ENCODE measurements around the gene TPM2. TPM values are rescaled to one million over a fixed set of nuclear protein-coding genes. Genes with fewer than 3 reads are reported as not detected.

Gene TPM2
- total RNA-seq, 6 experiments from 2014 or later: 1,810 to 3,557 (median 2,546) TPM

DNA sequence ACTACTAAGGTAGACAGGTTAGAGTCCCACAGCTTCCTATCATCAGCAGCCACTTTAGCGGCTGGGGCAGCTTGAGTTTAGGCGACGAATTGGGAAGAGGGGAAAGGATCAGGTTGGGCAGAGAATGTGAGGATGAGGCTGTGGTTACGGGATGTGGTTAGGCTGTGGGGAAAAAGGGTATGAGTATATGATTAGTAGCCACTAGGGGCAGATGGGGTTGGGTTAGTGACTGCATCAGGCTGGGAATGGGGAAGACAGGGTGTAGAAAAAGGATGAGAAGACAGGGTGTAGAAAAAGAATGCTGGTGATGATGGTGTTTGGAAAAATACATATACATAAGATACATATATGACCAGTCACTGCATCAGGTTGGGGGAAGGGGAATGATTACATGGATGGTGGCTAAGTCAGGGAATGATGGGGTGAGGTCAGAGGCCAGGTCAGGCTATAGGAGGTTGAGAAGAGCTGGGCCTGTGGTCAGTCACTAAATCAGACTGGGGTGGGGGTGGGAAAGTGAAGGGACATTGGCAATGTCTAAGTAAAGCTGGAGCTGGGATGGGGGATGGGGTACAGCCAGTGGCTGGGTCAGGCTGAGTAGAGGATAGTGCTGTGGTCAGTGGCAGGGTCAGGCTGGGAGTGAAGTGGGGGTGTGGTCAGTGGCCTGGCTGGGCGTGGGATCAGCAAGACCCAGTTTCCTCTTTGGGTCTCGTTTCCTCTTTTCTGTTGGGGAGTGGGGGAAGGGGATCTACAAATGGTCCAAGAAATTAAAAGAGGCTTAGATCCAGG lies 40.2 kb upstream of the TPM2 start:
- Mint-ChIP-seq H3K36me3 (ENCODE audit: low read depth) (peaks cover 38% of the 10 kb centered on the region), H3K27me3 (ENCODE audit: insufficient read depth) (peaks cover 8% of the 10 kb centered on the region), H3K4me3 (no peak overlapping the region), H3K4me1 (ENCODE audit: low read depth) (peaks cover 22% of the 10 kb centered on the region), H3K9me3 (no peaks in the 10 kb centered on the region), H3K27ac (no peak overlapping the region)
- DNase-seq: peak; percentile 91
- TF ChIP-seq, protein P1, sequence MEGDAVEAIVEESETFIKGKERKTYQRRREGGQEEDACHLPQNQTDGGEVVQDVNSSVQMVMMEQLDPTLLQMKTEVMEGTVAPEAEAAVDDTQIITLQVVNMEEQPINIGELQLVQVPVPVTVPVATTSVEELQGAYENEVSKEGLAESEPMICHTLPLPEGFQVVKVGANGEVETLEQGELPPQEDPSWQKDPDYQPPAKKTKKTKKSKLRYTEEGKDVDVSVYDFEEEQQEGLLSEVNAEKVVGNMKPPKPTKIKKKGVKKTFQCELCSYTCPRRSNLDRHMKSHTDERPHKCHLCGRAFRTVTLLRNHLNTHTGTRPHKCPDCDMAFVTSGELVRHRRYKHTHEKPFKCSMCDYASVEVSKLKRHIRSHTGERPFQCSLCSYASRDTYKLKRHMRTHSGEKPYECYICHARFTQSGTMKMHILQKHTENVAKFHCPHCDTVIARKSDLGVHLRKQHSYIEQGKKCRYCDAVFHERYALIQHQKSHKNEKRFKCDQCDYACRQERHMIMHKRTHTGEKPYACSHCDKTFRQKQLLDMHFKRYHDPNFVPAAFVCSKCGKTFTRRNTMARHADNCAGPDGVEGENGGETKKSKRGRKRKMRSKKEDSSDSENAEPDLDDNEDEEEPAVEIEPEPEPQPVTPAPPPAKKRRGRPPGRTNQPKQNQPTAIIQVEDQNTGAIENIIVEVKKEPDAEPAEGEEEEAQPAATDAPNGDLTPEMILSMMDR (IDR thresholded peaks at IDR 0.05): peak; percentile 83

DNA sequence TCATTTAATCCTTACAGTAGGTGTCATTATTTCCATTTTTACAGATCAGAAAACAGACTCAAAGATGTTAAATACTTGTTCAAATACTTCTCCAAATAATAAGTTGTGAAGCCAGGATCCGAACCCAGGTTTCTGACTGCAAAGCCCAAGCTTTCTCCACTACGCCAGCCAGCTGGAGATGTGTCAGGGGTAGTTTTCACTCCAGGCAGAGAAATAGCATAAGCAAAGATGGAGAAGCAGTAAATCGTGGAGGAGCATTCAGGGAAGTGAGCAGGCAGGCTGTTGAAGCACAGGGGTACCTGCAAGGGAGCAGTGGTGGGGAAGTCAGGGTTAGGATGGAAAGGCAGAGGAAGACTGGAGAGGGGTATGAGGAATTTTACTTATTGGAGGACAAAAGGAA lies 39.4 kb upstream of the TPM2 start:
- Mint-ChIP-seq H3K4me1 (ENCODE audit: low read depth) (peaks cover 21% of the 10 kb centered on the region), H3K36me3 (ENCODE audit: low read depth) (peaks cover 41% of the 10 kb centered on the region), H3K9me3 (no peaks in the 10 kb centered on the region), H3K27me3 (ENCODE audit: insufficient read depth) (peaks cover 8% of the 10 kb centered on the region), H3K27ac (no peak overlapping the region), H3K4me3 (no peak overlapping the region)
- no peak for DNase-seq
- TF ChIP-seq, protein P1 (IDR thresholded peaks at IDR 0.05): no peak

DNA sequence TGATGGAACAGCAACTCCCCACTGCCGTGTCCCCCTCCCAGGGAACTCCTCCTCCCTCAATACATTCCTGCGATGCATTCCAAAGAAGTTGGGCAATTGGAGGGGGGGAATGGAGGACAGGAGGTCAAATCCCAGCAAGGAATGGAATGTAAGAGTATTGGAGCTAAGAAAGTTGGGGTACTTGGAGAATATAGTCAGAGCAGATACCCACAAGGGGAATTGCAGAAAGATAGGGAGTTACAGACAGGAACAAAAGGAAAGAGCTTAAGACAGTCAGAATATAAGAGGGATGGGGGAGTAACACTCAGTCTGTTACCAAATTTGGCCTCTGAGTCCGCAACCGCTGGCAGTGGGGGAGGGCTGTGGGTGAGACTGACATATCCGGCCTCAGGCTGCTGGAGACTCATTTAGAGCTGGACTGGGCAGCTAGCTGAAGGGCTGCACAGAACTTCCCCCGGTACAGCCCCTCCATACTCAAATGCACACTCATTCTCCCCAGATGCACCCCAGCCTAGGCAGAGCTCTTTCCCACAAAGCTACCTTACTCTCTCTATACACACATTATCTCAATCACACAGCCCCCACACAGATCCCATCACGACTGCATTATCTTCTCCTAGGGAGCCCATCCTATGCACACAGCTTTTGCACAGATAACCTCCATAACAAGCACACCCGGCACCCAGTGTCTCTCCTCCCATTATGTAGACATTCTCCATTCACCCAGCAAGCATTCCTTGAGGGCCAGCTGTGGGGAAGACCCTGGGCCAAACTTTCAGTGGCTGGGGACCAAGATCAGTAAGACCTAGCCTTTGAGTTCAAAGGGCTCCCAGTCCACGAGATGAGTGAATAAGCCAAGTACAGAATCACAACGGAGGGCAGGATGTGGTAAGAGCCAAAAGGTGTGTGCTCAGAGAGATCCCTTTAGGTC lies 38.6 kb upstream of the TPM2 start:
- peak; percentile 90 for DNase-seq
- no peaks in the 10 kb centered on the region for H3K9me3 Mint-ChIP-seq
- TF ChIP-seq, protein P1 (IDR thresholded peaks at IDR 0.05): no peak

DNA sequence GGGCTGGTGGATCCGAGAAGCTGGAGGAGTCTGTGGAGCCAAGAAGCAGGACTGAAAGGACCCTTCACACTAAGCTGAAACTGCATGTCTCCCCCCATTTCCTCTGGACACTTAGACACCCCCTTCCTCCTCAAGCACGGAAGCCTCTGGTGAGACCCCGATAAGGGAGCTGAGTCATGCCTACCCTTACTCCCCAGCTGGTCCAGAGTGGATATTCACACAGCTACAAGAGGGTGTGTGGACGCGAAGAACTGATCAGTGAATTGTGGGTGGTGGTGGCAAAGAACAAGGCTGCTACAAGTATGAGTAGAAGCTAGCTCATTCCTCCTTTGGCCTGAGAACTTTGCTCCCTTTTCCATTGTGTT lies 37.9 kb upstream of the TPM2 start:
- peaks cover 43% of the 10 kb centered on the region for H3K36me3 Mint-ChIP-seq (ENCODE audit: low read depth)
- no peaks in the 10 kb centered on the region for H3K9me3 Mint-ChIP-seq
- H3K27me3 Mint-ChIP-seq (ENCODE audit: insufficient read depth): peaks cover 8% of the 10 kb centered on the region
- no peak overlapping the region for H3K27ac Mint-ChIP-seq
- H3K4me1 Mint-ChIP-seq (ENCODE audit: low read depth): peaks cover 16% of the 10 kb centered on the region
- no peak for DNase-seq
- TF ChIP-seq, protein P1 (IDR thresholded peaks at IDR 0.05): no peak
- no peak overlapping the region for H3K4me3 Mint-ChIP-seq

More for the DNA sequence above, 38.6 kb upstream of the TPM2 start:
- Mint-ChIP-seq H3K36me3 (ENCODE audit: low read depth) (peaks cover 40% of the 10 kb centered on the region), H3K4me1 (ENCODE audit: low read depth) (peaks cover 18% of the 10 kb centered on the region), H3K27me3 (ENCODE audit: insufficient read depth) (peaks cover 8% of the 10 kb centered on the region), H3K27ac (no peak overlapping the region), H3K4me3 (no peak overlapping the region)

DNA sequence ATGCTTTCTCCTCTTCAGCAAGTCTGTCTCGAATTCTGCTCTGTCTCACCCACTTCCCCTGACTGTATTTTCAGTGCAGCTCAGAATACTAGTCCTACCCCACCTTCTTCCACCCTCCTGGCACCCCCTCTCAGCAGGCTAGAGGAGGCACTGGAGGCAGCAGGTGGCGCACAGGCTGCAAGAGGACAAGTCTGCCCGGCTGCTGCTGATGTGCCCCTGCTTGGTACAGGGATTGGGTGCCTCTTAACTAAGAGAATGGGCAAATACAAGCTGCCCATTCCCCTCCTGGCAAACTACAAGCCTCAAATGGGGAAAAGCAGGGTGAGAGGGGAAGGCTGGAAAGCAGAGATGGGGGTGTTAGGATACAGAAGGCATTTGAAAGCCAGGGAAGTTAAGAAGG lies 37.2 kb upstream of the TPM2 start:
- Mint-ChIP-seq H3K9me3 (no peaks in the 10 kb centered on the region), H3K27me3 (ENCODE audit: insufficient read depth) (peaks cover 8% of the 10 kb centered on the region), H3K4me1 (ENCODE audit: low read depth) (peaks cover 22% of the 10 kb centered on the region), H3K36me3 (ENCODE audit: low read depth) (peaks cover 50% of the 10 kb centered on the region), H3K27ac (no peak overlapping the region), H3K4me3 (no peak overlapping the region)
- DNase-seq: peak; percentile 63
- TF ChIP-seq, protein P1 (IDR thresholded peaks at IDR 0.05): peak; percentile 43; the same call in 1 of the 2 replicates

Data from HFFc6 (cell line).